ENCODE results near the gene CREB5.

DNA sequence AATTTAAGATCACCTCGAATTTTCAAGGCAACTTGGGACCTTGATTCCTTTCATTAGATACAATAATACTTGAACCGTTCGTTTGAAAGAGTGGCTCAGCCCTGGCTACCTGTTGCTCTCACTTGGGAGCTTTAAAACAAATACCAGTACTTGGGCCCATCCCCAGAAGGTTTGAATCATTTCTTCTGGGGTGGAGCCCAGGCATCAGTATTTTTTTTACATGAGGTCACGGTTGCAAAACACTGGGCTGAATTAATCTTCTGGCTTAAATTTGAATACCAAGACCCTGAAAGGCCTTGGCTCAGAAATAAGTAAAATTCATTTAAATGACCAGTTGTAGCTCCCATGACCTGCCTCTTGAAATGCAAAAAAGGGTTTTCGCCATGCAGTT, 214.9 kb downstream of the CREB5 start:
- TF ChIP-seq PPARA (CRISPR knock-in tag; IDR thresholded peaks at IDR 0.05; ENCODE audit: borderline replicate concordance) (no peak), OSR1 (CRISPR knock-in tag; IDR thresholded peaks at IDR 0.05) (no peak)
- TF ChIP-seq, protein P1, sequence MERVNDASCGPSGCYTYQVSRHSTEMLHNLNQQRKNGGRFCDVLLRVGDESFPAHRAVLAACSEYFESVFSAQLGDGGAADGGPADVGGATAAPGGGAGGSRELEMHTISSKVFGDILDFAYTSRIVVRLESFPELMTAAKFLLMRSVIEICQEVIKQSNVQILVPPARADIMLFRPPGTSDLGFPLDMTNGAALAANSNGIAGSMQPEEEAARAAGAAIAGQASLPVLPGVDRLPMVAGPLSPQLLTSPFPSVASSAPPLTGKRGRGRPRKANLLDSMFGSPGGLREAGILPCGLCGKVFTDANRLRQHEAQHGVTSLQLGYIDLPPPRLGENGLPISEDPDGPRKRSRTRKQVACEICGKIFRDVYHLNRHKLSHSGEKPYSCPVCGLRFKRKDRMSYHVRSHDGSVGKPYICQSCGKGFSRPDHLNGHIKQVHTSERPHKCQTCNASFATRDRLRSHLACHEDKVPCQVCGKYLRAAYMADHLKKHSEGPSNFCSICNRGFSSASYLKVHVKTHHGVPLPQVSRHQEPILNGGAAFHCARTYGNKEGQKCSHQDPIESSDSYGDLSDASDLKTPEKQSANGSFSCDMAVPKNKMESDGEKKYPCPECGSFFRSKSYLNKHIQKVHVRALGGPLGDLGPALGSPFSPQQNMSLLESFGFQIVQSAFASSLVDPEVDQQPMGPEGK (CRISPR knock-in tag; IDR thresholded peaks at IDR 0.05; ENCODE audit: borderline replicate concordance) = no peak

Measured in SK-N-SH treated with all-trans-retinoic acid at 6 μM for 48 hours (cell line).